ENCODE measurements around the gene APBA2.

APBA2 gene

DNA sequence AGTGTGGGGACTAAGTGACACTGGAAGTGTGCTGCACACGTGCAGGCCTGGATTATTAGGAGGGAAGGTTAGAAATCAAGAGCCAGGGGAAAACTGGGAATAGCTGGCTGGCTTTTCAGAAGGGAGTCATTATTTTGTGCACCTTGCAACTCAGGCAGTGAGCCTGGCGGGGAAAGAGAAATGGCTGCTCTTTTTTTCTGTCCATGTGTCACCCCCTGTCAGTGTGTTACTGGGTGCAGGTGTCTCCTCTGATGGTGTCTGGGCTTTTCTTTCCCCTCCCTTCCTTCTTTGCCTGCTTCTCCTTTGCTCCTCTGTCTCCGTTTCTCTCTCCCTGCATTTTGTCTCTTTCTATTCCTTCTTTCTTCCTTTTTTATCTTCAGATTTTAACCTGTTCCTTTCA lies 130.7 kb downstream of the APBA2 start:
- Histone ChIP-seq H3K4me3 (ENCODE audit: low read depth in 1 of 2, low read length in 2 of 2) (no peak overlapping the region), H3K36me3 (ENCODE audit: insufficient read depth, low read length) (no peaks in the 10 kb centered on the region), H3K4me1 (ENCODE audit: insufficient read depth, low read length) (no peaks in the 10 kb centered on the region), H3K79me2 (ENCODE audit: insufficient read depth, low read length) (no peaks in the 10 kb centered on the region), H4K20me1 (ENCODE audit: insufficient read depth, low read length) (no peaks in the 10 kb centered on the region), H3K27me3 (ENCODE audit: insufficient read depth, low read length, poor library complexity) (no peaks in the 10 kb centered on the region), H3K27ac (ENCODE audit: low read length) (no peak overlapping the region), H3K9me3 (ENCODE audit: insufficient read depth, low read length, severe bottlenecking) (no peaks in the 10 kb centered on the region), H3K9ac (ENCODE audit: low read depth, low read length) (no peak overlapping the region), H2AFZ (ENCODE audit: low read depth, low read length) (no peak overlapping the region), H3K4me2 (ENCODE audit: insufficient read depth, low read length) (no peak overlapping the region)
- ATAC-seq (ENCODE audit: insufficient read depth, low read depth) (no peak), DNase-seq (no peak)
- TF ChIP-seq, protein P1, sequence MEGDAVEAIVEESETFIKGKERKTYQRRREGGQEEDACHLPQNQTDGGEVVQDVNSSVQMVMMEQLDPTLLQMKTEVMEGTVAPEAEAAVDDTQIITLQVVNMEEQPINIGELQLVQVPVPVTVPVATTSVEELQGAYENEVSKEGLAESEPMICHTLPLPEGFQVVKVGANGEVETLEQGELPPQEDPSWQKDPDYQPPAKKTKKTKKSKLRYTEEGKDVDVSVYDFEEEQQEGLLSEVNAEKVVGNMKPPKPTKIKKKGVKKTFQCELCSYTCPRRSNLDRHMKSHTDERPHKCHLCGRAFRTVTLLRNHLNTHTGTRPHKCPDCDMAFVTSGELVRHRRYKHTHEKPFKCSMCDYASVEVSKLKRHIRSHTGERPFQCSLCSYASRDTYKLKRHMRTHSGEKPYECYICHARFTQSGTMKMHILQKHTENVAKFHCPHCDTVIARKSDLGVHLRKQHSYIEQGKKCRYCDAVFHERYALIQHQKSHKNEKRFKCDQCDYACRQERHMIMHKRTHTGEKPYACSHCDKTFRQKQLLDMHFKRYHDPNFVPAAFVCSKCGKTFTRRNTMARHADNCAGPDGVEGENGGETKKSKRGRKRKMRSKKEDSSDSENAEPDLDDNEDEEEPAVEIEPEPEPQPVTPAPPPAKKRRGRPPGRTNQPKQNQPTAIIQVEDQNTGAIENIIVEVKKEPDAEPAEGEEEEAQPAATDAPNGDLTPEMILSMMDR (IDR thresholded peaks at IDR 0.05; ENCODE audit: borderline replicate concordance, extremely low read depth, low read length, poor library complexity, severe bottlenecking), result no peak
- TF ChIP-seq EZH2 (IDR thresholded peaks at IDR 0.05; ENCODE audit: borderline replicate concordance, low read depth, low read length, severe bottlenecking), result no peak

DNA sequence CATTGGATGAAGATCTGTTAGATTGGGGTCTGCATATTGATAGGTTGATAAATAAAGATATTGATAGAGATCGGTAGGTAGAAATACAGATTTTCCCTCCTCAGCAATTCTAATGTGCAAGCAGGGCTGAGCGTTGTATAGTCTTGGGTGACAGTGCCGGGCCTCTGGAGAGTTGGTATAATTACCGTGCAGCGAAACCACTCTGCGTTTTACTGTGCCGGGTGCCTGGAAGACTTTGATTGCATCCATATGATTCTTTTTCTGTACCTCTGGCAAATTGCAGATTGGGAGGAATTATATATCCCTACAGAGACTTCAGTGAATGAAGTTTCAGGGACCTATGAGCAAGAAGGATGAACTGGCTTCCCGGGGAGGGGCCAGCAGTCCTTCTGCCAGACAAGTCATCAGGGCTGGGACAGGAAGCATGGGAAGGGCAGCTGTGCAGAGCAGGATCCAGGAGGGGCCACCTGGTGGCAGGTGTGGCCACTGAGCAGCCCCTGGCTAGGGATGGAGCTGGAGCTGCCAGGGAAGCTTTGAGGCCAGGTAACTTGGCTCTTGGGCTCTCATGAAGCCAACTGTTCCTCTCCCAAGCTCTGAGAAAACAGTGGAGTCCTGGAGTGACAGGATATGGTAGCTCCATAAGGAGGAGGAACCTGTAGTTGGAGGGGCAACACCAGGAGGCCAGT lies 132.5 kb downstream of the APBA2 start:
- Histone ChIP-seq H3K79me2 (ENCODE audit: insufficient read depth, low read length) (no peaks in the 10 kb centered on the region), H3K27me3 (ENCODE audit: insufficient read depth, low read length, poor library complexity) (no peaks in the 10 kb centered on the region), H3K36me3 (ENCODE audit: insufficient read depth, low read length) (no peaks in the 10 kb centered on the region), H4K20me1 (ENCODE audit: insufficient read depth, low read length) (no peaks in the 10 kb centered on the region), H3K27ac (ENCODE audit: low read length) (no peak overlapping the region), H2AFZ (ENCODE audit: low read depth, low read length) (no peak overlapping the region), H3K4me1 (ENCODE audit: insufficient read depth, low read length) (no peaks in the 10 kb centered on the region), H3K4me3 (ENCODE audit: low read depth in 1 of 2, low read length in 2 of 2) (no peak overlapping the region), H3K9ac (ENCODE audit: low read depth, low read length) (no peak overlapping the region), H3K9me3 (ENCODE audit: insufficient read depth, low read length, severe bottlenecking) (no peaks in the 10 kb centered on the region), H3K4me2 (ENCODE audit: insufficient read depth, low read length) (no peak overlapping the region)
- TF ChIP-seq, protein P1 (IDR thresholded peaks at IDR 0.05; ENCODE audit: borderline replicate concordance, extremely low read depth, low read length, poor library complexity, severe bottlenecking), result no peak
- TF ChIP-seq EZH2 (IDR thresholded peaks at IDR 0.05; ENCODE audit: borderline replicate concordance, low read depth, low read length, severe bottlenecking), result no peak
- ATAC-seq (ENCODE audit: insufficient read depth, low read depth) (no peak), DNase-seq (no peak)

DNA sequence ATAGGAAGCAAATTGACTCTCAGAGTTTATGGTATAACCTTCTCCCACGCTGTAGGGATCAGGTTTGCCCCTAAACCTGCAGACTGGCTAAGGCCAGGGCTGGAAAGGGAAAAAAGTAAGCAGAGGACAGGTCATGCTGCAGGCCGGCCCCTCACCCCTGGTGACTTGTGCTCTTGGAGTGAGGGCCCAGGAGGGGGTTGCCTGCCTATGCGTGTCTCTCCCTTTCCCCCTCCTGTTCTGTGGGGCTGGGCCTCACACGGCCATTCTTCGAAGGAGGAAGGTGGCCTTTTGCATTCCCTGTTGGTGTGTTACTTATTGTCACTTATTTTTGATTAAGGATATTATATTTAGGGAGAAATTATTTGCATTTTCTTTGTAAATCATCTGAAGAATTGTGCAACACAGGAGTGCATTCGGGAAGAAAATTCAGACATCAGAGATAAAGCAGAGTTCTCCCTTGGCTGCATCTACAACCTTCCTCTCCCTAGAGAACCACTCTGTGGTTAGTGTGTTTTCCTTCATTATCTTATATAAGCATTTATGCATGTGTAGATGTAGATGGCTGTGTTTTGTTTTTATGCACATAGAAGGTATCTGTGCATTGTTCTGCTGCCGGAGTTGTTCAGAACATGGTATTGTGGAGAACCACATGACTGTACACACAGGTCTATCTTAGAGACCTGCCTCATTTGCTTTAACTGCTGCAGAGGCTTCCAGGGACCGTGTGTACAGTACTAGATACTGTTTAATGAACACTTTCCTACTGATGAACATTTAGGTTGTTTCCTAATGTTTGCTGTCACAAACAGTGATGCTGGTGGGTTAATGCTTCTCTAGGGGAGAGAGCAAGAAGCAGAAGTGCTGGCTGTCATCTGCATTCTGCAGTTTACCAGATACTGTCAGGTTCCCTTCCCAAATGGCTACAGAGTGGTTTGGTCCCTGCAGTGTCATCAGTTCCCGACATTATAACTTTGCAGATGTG lies 133.5 kb downstream of the APBA2 start:
- Histone ChIP-seq H3K4me3 (ENCODE audit: low read depth in 1 of 2, low read length in 2 of 2) (no peak overlapping the region), H3K9ac (ENCODE audit: low read depth, low read length) (no peak overlapping the region), H3K9me3 (ENCODE audit: insufficient read depth, low read length, severe bottlenecking) (no peaks in the 10 kb centered on the region), H3K79me2 (ENCODE audit: insufficient read depth, low read length) (no peaks in the 10 kb centered on the region), H3K4me1 (ENCODE audit: insufficient read depth, low read length) (no peaks in the 10 kb centered on the region), H2AFZ (ENCODE audit: low read depth, low read length) (no peak overlapping the region), H3K27ac (ENCODE audit: low read length) (no peak overlapping the region), H3K27me3 (ENCODE audit: insufficient read depth, low read length, poor library complexity) (no peaks in the 10 kb centered on the region), H4K20me1 (ENCODE audit: insufficient read depth, low read length) (no peaks in the 10 kb centered on the region), H3K4me2 (ENCODE audit: insufficient read depth, low read length) (no peak overlapping the region), H3K36me3 (ENCODE audit: insufficient read depth, low read length) (no peaks in the 10 kb centered on the region)
- no peak for DNase-seq
- ATAC-seq (ENCODE audit: insufficient read depth, low read depth), result no peak
- no peak for TF ChIP-seq EZH2 (IDR thresholded peaks at IDR 0.05; ENCODE audit: borderline replicate concordance, low read depth, low read length, severe bottlenecking)
- TF ChIP-seq, protein P1 (IDR thresholded peaks at IDR 0.05; ENCODE audit: borderline replicate concordance, extremely low read depth, low read length, poor library complexity, severe bottlenecking), result no peak

Measured in DND-41 (cell line).